Measurements from ENCODE around the gene PTBP3.

DNA sequence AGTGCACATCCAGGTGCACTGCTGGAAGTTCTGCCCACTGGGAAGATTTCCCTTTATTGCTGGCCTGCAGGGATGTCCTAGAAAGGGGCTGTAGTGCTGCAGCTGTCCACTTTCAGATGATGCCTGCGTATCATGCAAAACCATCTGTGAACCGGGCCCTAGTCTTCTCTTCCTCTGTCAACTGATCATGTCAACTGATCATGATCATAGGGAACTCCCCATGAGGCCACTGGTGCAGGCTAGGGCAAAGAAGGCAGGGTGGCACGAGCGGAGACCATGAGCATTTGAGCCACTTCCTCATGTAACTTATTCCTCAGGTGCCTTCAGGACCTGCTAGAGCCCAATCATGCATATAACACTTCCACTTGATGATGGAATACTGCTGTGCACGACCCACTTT lies 41.9 kb upstream of the PTBP3 start:
- TF ChIP-seq POLR2AphosphoS5 (IDR thresholded peaks at IDR 0.05; ENCODE audit: borderline replicate concordance, low read depth, low read length) (no peak), EZH2 (IDR thresholded peaks at IDR 0.05) (no peak)
